GM19324 (cell line): ENCODE data around the gene ATG101.

Experiments used
- ATAC-seq: cut with Tn5 transposase; IDR thresholded peaks from one replicate; pipeline ENCODE4 v1.9.1; 2021; ENCODE audit warnings: mild to moderate bottlenecking, moderate library complexity; ENCODE audit not compliant: unreplicated experiment, low FRiP score

Gene ATG101, protein sequence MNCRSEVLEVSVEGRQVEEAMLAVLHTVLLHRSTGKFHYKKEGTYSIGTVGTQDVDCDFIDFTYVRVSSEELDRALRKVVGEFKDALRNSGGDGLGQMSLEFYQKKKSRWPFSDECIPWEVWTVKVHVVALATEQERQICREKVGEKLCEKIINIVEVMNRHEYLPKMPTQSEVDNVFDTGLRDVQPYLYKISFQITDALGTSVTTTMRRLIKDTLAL

DNA sequence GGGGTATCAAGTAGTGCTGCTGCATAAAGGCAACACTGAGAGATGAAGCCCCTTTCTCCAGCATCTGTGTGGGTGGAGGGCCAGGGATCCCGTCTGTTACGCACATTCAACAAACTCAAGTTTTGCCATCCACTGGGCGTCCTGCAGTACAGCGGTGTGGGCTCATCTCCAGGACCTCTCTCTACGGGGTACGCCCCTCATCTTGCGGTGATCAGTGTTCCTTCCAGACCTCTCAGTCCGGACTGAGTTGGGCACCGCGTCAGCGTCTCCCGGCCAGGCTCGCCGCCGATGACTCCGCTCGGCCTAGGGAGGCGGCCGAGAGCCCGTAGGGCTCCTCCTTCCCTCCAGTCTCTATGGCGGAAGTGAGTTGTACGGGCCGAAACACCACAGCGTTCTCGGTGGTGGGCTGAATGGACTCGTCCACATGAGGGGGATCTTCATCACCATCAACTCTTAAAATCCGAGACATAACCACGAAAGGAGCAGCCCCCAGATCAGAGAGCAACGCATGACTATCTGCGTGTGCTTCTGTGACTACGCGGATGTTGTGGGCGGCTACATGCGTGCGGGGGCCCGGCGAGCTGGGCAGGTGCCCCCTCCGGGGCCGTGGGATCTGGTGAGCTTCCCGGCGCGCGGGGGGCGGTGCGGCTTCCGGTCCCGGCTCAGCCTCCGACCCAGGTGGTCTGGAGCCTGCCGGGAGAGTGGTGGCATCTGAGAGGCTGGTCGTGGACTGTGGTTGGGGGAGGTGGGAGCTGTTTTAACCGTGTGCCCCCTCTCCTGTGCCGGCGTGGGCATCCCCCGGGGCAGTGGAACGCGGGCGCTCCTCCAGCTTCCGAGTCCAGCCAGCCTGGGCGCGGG, at the start of gene ATG101:
ATG101 (plus strand) TSS at position 652 of the 858 bp plus-strand sequence. CDS start 3,673 bp downstream, outside the sequence.
- peak; percentile 94 for ATAC-seq

DNA sequence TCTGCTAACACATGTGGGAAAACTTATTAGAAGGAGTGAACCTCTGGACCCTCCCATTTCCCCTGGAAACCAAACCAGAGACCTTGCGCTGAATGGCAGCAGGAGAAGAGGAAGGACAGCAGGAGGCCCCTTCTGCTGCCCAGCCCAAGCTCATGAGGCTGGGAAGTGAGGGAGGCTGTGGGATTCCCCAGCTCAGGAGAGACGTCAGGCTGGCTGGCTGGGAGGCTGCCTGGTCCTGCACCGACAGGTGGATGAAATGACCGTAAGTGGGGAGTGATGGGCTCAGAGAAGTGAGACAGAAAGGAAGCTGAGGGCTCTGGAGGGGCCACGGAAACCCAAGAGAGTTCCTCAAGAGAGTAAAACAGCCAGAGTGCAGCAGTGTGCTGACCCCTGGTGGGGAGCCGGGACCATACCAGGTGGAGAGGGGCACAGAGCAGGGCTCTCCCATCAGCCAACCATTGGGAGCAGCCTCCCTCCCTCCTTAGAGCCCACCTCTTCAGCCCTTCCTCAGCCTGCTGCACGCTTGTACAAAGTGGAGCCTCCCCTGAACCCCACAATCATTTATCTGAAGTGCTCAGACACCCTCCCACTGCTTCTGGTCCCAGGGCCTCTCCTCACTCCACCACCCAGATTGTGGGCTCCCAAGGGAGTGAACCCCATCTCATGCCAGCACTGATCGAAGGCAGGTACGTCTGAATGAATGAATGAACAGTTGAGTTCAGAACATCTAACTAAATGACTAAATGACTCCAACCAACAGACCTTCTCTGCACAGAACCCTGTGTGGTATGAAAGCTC, 49.0 kb upstream of the ATG101 start:
- ATAC-seq = no peak

DNA sequence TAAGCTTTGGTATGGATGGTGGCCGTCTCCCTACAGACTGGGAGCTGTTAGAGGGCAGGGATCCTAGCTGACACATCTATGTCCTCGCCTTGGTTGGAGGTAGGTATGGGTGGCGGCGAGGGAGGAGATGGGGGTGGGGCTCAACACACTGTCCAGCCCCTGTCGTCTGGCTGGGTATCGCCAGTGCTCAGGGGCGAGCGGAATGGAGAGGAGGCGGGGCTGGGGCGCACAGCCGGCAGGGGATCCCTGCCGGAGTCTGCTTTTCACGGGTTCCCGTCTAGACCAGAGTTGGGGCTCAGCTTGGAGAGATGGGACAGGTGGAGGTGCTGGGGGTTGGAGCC, 47.0 kb upstream of the ATG101 start:
- ATAC-seq = no peak

DNA sequence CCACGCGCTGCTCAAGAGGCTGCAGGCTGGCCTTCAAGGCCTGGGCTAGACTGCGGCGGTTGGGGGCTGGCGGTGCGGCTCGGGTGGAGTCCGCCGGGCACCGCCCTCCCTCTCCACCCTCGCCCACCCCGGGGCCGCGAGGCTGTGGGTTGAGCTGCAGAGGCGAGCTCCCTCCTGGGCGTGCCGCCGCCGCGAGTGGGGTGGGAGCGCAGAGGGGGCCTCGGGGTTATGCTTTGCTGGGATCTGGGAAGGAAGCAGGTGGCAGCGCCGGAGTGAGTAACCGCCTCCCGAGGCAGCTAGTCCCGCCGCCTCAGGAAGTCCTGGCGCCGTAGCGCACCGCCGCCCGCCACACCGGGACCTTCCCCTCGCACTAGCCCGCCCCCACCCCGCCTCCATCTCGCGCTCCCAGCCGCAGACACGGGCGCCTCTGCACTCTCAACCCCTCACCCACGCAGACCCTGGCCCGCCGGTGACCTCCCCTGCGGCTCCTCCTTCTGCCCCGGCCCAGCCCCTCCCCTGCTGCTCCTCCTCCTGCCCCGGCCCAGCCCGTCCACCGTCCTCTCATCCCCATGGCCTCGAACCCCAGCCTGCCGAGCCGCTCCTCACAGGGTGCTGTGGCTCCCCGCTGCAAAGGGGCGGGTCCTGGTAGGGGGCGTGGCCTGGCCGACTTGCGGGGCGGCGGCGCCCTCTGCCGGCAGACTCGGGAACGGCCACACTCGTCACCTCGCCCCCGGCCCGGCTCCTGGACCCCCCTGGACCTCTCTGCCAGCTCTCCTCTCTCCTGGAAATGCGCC, 46.4 kb upstream of the ATG101 start:
- no peak for ATAC-seq

DNA sequence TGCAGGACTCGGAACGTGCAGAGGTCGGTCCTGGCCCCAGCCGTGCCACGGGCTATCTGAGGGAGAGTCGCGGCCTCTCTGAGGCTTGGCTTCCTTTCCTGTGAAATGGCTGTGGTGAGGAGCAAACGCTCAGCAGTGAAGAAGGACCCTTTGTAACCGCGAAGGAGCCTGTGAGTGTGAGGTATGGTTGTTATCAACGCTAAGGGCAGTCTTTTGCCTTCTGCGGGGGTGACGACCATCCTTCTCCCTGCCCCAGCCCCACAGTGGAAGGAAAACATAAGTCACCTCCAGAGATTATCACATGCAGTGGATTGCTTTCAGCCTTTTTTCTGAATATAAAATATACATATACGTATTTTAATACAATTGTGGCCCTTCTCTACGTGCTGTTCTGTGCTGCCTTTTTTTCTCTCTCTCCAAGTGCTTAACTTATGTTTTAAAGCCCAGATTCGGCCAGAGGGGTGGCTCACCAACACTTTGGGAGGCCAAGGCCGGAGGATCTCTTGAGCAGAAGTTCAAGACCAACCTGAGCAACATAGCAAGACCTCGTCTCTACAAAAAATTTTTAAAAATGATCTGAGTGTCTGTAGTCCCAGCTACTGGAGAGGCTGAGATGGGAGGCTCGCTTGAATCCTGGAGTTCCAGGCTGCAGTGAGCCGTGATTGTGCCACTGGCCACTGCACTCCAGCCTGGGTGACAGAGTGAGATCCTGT, 45.6 kb upstream of the ATG101 start:
- no peak for ATAC-seq

DNA sequence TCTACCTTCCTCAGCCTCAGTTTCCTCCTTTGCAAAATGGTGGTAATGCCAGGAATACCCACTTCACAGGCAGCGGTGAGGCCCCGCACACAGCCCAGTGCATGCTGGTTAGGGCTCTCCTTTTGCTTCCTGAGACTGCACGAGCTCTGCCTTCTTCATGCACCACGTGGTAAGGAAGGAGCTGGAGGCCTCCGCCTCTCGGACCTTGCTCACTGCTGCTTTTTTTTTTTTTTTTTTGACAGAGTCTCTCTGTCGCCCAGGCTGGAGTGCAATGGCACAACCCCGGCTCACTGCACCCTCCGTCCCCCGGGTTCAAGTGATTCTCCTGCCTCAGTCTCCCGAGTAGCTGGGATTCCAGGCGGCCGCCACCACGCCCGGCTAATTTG, 44.9 kb upstream of the ATG101 start:
- ATAC-seq = no peak

DNA sequence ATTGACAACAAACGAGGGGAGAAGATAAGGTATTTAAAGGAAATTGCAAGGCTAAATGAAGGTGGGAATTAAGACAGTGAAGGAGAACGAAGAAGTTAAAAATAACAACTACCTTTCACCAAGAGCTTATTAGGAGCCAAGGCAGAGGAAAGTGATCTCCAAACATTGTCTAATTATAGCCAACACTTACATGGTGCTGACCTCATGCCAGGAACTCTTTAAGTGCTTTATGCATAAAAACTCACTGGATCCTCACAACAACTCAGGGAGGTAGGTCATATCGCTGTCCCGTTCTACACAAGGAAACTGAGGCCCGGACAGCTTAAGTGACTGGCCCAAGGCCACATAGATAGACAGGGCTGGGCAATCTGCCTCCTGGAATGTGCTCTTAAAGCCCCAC, 43.5 kb upstream of the ATG101 start:
- ATAC-seq = no peak

DNA sequence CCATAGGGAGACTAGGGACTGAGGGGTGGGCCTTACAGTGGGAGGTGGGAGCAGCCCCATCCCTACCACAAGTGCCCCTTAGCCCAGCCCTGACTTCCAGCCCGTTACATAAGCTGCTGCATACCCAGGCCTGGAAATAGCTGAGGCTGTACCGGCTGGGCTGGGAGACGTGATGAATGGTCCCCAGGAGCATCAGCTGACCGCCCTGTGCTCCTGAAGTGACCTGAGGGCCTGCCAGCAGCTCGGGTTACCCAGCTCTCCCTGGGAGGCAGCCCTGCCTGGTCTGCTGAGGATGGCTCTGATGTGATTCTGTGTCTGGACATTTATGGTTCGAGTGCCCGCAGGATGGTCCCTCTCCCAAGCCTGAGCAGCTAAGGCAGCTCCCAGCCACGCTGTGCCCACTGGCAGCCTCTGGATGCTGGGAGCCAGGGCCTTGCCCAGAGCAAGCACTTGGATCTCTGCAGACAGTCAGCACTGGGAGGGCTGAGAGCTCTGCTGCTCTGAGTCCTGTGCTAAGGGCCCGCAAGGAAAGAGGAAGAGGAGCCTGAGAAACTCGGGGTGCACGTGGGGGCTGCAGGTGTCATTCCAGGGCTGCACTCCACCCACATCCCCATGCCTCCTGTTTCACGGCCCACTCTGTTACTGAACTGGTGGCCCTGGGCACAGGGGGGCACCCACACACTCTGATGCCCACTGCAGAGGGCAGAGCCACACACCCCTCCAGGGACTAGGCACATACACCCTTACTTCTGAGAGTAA, 42.5 kb upstream of the ATG101 start:
- no peak for ATAC-seq

DNA sequence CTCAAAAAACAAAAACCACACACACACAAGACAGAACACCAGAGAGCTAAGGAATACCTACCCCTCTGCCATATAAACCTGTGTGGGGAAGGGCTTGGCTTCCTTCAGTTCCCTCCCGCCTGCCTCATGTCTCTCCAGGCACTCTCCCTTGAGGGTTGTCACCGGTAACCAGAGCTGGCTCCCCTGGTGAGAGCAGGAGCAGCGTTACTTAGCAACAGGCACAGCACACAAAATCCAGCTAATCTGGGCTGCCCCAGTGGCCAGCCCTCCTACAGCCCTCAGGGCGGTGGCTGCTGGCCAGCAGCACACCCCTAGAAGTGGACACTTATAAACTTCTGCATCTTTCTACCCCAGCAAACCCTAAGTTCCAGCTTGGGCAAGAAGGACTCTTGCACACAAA, 40.1 kb upstream of the ATG101 start:
- no peak for ATAC-seq

DNA sequence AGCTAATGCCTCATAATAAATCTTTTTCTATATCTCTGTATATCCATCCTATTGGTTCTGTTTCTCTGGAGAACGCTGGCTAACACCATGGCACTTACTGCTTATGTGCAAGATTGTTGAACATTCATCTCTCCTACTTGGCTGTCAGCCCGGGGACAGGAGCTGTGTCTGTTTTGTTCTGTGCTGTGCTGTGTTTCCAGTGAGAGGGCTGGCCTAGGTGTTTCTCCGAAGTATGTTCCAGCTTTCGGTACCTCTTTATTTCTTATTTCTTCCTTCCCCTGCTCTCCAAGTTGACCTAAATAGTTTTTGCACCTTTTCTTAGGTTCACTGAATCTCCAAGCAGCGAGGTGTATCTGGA, 37.4 kb upstream of the ATG101 start:
- ATAC-seq = no peak

DNA sequence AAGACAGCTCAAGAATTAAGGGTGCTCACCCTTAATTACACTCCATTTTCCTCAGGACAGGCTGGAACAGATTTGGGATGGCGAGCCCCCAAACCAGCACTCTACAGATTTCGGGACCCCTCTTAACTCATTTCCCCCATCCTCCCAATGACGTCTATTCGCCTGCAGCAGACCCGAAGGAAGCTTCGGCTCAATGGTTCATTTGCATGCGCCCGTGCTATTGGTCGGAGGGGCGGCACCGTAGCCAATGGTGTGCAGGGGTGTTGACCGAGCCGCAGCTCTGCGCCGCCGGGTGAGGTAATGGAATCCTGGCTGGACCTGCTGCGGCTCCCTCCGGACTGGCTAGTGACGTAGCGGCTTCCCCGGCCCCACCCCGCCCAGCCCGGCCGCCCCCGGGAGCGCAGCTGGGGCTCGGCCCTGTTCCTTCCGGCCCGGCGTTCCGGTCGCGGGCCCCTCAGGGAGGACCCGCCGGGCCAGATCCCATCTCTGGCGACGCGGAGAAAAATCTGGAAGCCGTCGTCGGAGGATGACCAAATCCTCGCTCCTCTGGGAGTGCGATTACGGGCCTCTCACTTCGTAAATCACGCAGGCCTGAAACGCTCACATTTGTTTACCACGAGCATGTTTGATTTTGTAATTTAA, 36.9 kb upstream of the ATG101 start:
- peak; percentile 90 for ATAC-seq

DNA sequence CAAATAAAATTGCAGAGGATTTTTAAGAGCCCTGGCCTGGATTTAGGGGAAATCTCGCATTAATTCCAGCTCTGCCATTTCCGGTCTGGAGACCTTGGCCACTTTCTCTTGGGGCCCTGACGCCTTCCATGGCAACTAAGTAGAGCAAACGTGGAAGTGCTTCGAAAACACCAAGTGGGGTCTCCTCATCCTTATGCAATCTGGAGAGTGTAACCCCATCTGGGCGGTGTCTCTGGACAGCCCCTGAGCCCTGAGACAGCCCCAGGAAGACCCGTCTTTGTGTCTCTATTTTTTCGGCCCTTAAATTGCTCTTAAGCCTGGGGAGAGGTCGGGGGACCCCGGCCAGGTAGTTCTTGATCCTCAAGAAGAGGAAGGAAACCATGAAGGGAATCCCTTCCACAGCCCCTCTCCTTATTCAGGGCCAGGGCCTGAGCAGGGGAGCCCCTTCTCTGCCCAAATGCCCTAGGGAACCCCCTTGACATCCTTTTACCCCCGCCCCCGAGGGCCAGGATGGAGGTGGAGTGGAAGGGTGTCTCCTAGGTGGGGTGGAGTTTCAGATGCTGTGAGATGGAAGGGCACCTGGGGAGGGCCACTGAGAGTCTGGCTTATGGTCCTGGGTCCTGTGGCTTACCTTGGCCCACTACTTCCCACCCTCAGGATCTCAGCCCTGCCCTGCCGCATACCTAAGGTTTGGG, 36.2 kb upstream of the ATG101 start:
- ATAC-seq = no peak

DNA sequence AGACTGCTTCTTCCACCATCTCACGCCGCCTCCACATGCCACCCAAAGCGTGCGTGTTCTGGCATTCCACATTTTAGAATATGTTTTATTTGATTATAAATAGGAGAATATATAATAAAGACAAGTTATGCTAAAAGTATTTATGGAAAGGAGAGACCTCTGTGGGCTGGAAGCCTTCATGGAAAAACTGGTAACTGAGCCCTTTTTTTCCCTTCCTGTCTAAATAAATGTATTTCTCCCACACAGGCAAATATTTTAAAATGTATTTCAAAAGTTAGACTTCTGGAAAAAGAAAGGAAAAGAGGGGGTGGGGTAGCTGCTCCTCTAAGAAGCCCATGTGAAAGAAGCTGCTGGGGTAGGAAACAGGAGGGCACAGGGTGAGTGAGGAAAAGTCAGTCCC, 34.6 kb upstream of the ATG101 start:
- ATAC-seq = no peak

DNA sequence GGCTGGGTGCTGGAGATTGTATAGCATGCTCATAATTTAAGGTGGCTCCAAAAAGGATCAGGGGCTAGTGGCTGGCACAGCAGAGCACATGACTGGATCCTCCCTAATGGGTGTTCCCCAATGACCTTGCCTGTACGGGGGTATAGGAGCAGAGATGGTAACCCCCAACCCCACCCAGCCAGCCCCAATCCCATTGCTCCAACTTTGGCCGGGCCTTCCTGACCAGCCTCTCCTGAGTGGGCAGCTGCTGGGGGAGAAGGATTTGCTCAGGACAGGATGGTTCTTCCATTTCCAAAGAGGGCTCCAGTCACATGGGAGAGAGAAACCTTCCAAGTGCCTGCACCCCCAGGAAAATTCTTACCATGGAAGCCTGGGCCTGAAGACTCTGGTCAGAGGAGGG, 33.9 kb upstream of the ATG101 start:
- no peak for ATAC-seq

DNA sequence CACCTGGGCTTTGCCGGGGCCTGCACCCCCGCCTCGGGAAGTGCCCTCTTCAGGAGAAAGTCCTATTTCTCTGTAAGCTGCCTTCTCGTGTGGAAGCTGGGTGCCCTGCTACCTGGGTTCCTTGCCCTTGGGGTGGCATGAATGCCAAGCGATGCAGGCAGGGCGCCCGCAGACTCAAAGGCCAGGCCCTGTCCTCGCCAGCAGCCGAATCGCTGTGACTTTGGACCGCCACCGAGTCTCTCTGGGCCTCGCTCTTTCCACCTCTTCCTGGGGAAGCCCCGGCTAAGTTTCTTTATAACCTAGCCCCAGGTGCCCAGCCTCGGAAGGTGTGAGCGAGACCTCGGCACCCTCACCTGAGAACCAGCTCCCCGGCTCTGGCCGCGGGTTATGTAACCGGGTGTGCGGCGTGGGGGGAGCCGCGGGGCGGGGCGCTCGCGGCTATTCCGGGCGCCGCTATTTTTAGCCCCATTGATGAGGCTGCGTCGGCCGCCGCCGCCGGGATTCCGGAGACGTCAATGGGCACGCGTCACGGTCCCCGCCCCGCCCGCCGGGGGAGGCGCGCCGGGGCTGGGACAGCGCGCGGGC, 33.1 kb upstream of the ATG101 start:
- ATAC-seq = peak; percentile 61

DNA sequence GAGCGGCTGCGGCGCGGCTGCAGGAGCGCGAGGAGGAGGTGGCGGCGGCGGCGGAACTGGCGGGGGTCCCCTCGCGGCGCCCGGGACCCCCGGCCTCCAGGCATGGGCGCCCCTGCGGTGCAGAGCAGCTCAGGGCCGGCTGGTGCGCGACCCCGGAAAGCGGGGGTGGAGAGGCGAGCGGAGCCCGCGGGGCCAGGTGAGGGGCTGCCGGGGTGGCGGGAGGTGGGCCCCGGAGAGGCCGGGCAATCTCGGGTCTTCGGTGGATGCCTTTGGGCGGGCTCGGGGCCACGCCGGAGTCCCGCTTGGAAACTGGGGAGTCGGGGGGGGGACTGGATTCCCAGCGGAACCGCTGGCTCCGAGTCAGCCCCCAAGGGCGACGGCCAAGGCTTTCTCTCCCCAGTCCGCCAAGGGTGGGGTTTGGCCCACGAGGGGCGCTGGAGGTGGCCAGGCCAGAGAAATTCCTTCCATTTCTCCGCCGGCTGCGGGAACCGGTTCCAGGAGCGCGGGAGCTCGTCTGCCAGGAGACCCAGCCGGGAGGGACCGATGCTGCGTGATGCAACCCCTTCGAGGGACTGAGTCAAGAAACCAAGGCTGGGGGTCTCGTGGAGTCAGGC, 32.4 kb upstream of the ATG101 start:
- ATAC-seq = no peak

DNA sequence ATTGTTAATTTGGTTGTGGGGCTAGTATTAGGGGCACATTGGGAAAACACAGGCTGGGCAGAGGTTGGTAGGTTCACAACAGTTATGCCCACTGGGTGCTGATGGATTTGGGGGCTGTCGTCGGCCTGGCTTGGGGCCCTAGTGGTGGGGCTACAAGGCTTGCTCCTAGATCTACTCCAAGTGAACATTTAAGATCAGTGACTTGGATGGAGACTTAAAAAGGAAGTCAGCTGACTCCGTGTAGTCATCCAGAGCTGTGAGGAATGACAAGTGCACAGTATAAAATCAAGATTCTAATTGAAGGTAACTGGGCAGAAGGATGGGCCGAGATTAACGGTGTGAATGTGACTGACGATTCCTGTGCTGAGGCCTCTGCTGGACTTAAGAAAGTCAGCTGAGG, 31.3 kb upstream of the ATG101 start:
- ATAC-seq = no peak

DNA sequence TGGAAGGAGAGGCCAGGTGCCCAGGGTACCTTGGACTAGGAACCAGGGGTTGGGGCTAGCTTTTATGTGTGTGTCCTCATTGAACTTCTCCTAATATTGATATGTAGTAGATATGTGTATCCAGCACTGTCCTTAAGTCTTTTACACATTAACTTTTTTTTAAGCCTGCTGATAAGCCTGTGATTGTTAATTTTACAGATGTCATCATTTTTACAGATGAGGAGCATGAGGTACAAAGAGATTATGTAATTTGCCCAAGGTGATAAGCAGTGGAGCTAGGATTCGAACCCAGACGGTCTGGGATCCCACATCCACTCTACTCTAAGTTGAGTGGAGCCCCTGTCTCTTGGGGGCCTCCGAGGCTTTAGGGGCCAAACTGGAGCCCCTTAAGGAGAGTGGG, 28.7 kb upstream of the ATG101 start:
- no peak for ATAC-seq
